IMR-90 (cell line): Measurements from ENCODE around the gene MAGEB17. TPM values are rescaled to one million over a fixed set of nuclear protein-coding genes. Genes with fewer than 3 reads are reported as not detected.

Source experiments
- ATAC-seq: fragments of 200-7000 bp; cut with Tn5 transposase; 2 replicates; pipeline ENCODE4 v1.9.1; 2020; ENCODE audit warnings: low read depth, mild to moderate bottlenecking, moderate library complexity
- BruUV-seq: library from RNA; stranded (reverse); fragments of 400-500 nt; replicated peaks from 2 replicates; lab custom pipeline; 2021; lab: Mats Ljungman, UMichigan
- CTCF ChIA-PET: fragments of 300-600 bp; formaldehyde crosslinking; extraction: SDS; loops from one replicate; lab custom pipeline; 2021; ENCODE audit warnings: antibody characterized with exemption; lab: Yijun Ruan, JAX
- POLR2A ChIA-PET: fragments of 300-600 bp; sonication (Branson Sonifier 250); formaldehyde crosslinking; loops from one replicate; lab custom pipeline; 2022; ENCODE audit warnings: antibody characterized with exemption; ENCODE audit not compliant: unreplicated experiment; lab: Charles Lee
- DNase-seq: peaks from one replicate; pipeline ENCODE4 v3.0.0; 2013
- H2AFZ ChIP-seq: replicated peaks from 2 replicates; pipeline ENCODE3; 2013; ENCODE audit warnings: low read length, mild to moderate bottlenecking; ENCODE audit not compliant: poor library complexity
- H2AK5ac ChIP-seq: 2 replicates; pipeline ENCODE4 v1.6.1; 2013; ENCODE audit warnings: low read depth, low read length, inconsistent platforms
- H2AK9ac ChIP-seq: replicated peaks from 2 replicates; pipeline ENCODE3; 2013; ENCODE audit warnings: mild to moderate bottlenecking, low read depth, low read length, moderate library complexity; ENCODE audit not compliant: poor library complexity
- H2BK120ac ChIP-seq: 2 replicates; pipeline ENCODE4 v1.6.1; 2013; ENCODE audit warnings: low read depth, low read length, inconsistent platforms
- H2BK15ac ChIP-seq: 3 replicates; pipeline ENCODE4 v1.6.1; 2013; ENCODE audit warnings: low read depth, low read length, inconsistent platforms
- H2BK20ac ChIP-seq: 2 replicates; pipeline ENCODE4 v1.6.1; 2013; ENCODE audit warnings: low read depth, mild to moderate bottlenecking, inconsistent platforms, low read length, moderate library complexity
- H2BK5ac ChIP-seq: 2 replicates; pipeline ENCODE4 v1.6.1; 2013; ENCODE audit warnings: mild to moderate bottlenecking, low read depth, low read length, inconsistent platforms; ENCODE audit not compliant: poor library complexity, severe bottlenecking
- H3K14ac ChIP-seq: replicated peaks from 2 replicates; pipeline ENCODE4 v1.6.1; 2013; ENCODE audit warnings: low read depth, low read length, inconsistent platforms
- H3K18ac ChIP-seq: 2 replicates; pipeline ENCODE4 v1.6.1; 2013; ENCODE audit warnings: low read depth, low read length, control low read depth
- H3K23ac ChIP-seq: 2 replicates; pipeline ENCODE4 v1.6.1; 2013; ENCODE audit warnings: low read depth, low read length, inconsistent platforms
- H3K27ac ChIP-seq: 2 replicates; pipeline ENCODE4 v1.5.1; 2013; ENCODE audit warnings: mild to moderate bottlenecking, control low read depth, low read length; ENCODE audit not compliant: insufficient read depth
- H3K27me3 ChIP-seq: 2 replicates; pipeline ENCODE4 v1.6.1; 2013; ENCODE audit warnings: low read length; ENCODE audit not compliant: control insufficient read depth, insufficient read depth
- H3K36me3 ChIP-seq: 2 replicates; pipeline ENCODE4 v1.6.1; 2013; ENCODE audit warnings: low read length, mixed read lengths; ENCODE audit not compliant: control insufficient read depth, insufficient read depth
- H3K4ac ChIP-seq: 2 replicates; pipeline ENCODE4 v1.6.1; 2013; ENCODE audit warnings: low read depth, low read length, inconsistent platforms
- H3K4me1 ChIP-seq: 2 replicates; pipeline ENCODE4 v1.6.1; 2013; ENCODE audit warnings: low read length, mixed read lengths; ENCODE audit not compliant: control insufficient read depth, insufficient read depth
- H3K4me2 ChIP-seq: 2 replicates; pipeline ENCODE4 v1.6.1; 2013; ENCODE audit warnings: low read depth, mild to moderate bottlenecking, control low read depth, low read length, moderate library complexity
- H3K4me3 ChIP-seq: 2 replicates; pipeline ENCODE4 v1.5.1; 2013; ENCODE audit warnings: low read depth, mild to moderate bottlenecking, control low read depth, low read length, moderate library complexity; ENCODE audit not compliant: insufficient read depth
- H3K56ac ChIP-seq: 2 replicates; pipeline ENCODE4 v1.6.1; 2013; ENCODE audit warnings: low read length, inconsistent platforms; ENCODE audit not compliant: insufficient read depth; ENCODE audit errors: extremely low read depth
- H3K79me1 ChIP-seq, 2 experiments: 2 replicates each; pipeline ENCODE4 v1.6.1; 2013; ENCODE audit warnings: low read length in 2 of 2, inconsistent platforms in 1 of 2, low read depth in 1 of 2
- H3K9ac ChIP-seq: 2 replicates; pipeline ENCODE4 v1.6.1; 2013; ENCODE audit warnings: low read depth, low read length, control low read depth
- H3K9me1 ChIP-seq: 2 replicates; pipeline ENCODE4 v1.6.1; 2013; ENCODE audit warnings: low read length, inconsistent platforms; ENCODE audit not compliant: insufficient read depth
- H3K9me3 ChIP-seq: 2 replicates; pipeline ENCODE4 v1.6.1; 2013; ENCODE audit warnings: low read length; ENCODE audit not compliant: control insufficient read depth, insufficient read depth
- H4K20me1 ChIP-seq: 2 replicates; pipeline ENCODE4 v1.6.1; 2013; ENCODE audit warnings: low read length, inconsistent platforms; ENCODE audit not compliant: insufficient read depth
- H4K5ac ChIP-seq: 2 replicates; pipeline ENCODE4 v1.6.1; 2013; ENCODE audit warnings: mild to moderate bottlenecking, low read depth, low read length, control low read depth
- H4K8ac ChIP-seq, 2 experiments: 2 replicates each; pipeline ENCODE4 v1.6.1; 2013; ENCODE audit warnings: low read depth in 2 of 2, low read length in 2 of 2, control low read depth in 1 of 2, inconsistent platforms in 1 of 2
- H4K91ac ChIP-seq: 2 replicates; pipeline ENCODE4 v1.6.1; 2013; ENCODE audit warnings: low read depth, low read length, inconsistent platforms; ENCODE audit not compliant: insufficient read depth
- BHLHE40 ChIP-seq: fragments of 150-350 bp; IDR thresholded peaks from 2 replicates; pipeline ENCODE4 v1.6.1; 2016; ENCODE audit warnings: mild to moderate bottlenecking, low read depth, low read length
- CEBPB ChIP-seq: IDR thresholded peaks from 2 replicates; pipeline ENCODE4 v1.6.1; 2012; ENCODE audit warnings: low read depth, low read length, improper control_type of control experiment
- CHD1 ChIP-seq: IDR thresholded peaks from 2 replicates; pipeline ENCODE4 v1.6.1; 2012; ENCODE audit warnings: low read depth, low read length, improper control_type of control experiment
- CTCF ChIP-seq: conservative IDR thresholded peaks from 2 replicates; pipeline ENCODE4 v1.5.1; 2012; ENCODE audit warnings: mild to moderate bottlenecking, low read depth, low read length, improper control_type of control experiment
- ELK1 ChIP-seq: fragments of 150-350 bp; IDR thresholded peaks from 2 replicates; pipeline ENCODE4 v1.6.1; 2016; ENCODE audit warnings: low read depth, mild to moderate bottlenecking, low read length, moderate library complexity, borderline replicate concordance
- FOS ChIP-seq: fragments of 150-350 bp; IDR thresholded peaks from 2 replicates; pipeline ENCODE4 v1.6.1; 2016; ENCODE audit warnings: low read depth, low read length
- MAFK ChIP-seq: IDR thresholded peaks from 2 replicates; pipeline ENCODE4 v1.6.1; 2012; ENCODE audit warnings: low read depth, low read length, improper control_type of control experiment
- MAZ ChIP-seq: IDR thresholded peaks from 2 replicates; pipeline ENCODE4 v1.6.1; 2012; ENCODE audit warnings: low read depth, mild to moderate bottlenecking, low read length, improper control_type of control experiment, moderate library complexity, borderline replicate concordance
- MXI1 ChIP-seq: IDR thresholded peaks from 2 replicates; pipeline ENCODE4 v1.6.1; 2012; ENCODE audit warnings: low read depth, mild to moderate bottlenecking, low read length, moderate library complexity, borderline replicate concordance
- NFE2L2 ChIP-seq: fragments of 150-350 bp; IDR thresholded peaks from 2 replicates; pipeline ENCODE4 v1.6.1; 2016; ENCODE audit warnings: low read depth, mild to moderate bottlenecking, low read length
- POLR2A ChIP-seq: IDR thresholded peaks from 2 replicates; pipeline ENCODE4 v1.6.1; 2012; ENCODE audit warnings: mild to moderate bottlenecking, low read depth, low read length
- RAD21 ChIP-seq: IDR thresholded peaks from 2 replicates; pipeline ENCODE4 v1.6.1; 2012; ENCODE audit warnings: low read length, improper control_type of control experiment
- RCOR1 ChIP-seq: IDR thresholded peaks from 2 replicates; pipeline ENCODE4 v1.6.1; 2012; ENCODE audit warnings: mild to moderate bottlenecking, low read length, improper control_type of control experiment; ENCODE audit not compliant: insufficient replicate concordance
- RFX5 ChIP-seq: IDR thresholded peaks from 2 replicates; pipeline ENCODE4 v1.8.0; 2012; ENCODE audit warnings: low read depth, mild to moderate bottlenecking, low read length, moderate library complexity
- SMC3 ChIP-seq: fragments of 150-350 bp; IDR thresholded peaks from 2 replicates; pipeline ENCODE4 v1.6.1; 2016; ENCODE audit warnings: low read depth, mild to moderate bottlenecking, antibody characterized with exemption, low read length, moderate library complexity
- USF2 ChIP-seq: fragments of 150-350 bp; IDR thresholded peaks from 2 replicates; pipeline ENCODE4 v1.6.1; 2017; ENCODE audit warnings: mild to moderate bottlenecking, antibody characterized with exemption, low read length, low read depth
- WGBS, 2 experiments: methylation state at CpG; one replicate each; pipeline versions ENCODE4 v1.1.5 to v1.1.7; 2013; ENCODE audit warnings: missing lambda C conversion rate in 2 of 2; ENCODE audit not compliant: insufficient read length in 1 of 2; ENCODE audit errors: extremely low coverage in 2 of 2; 5-methylcytosine and 5-hydroxymethylcytosine counted together
- dilution Hi-C: fragments of 300-500 bp; cut with HindIII; formaldehyde crosslinking; loops from one replicate; pipeline ENCODE4 v1.14.3; 2018; ENCODE audit warnings: low sequenced_read_pairs; ENCODE audit not compliant: unreplicated experiment
- in situ Hi-C: fragments of 300-500 bp; cut with MboI; formaldehyde crosslinking; loops from 3 replicates; pipeline ENCODE4 v1.14.3; 2019; ENCODE audit warnings: low sequenced_read_pairs, inconsistent platforms, mixed read lengths
- intact Hi-C: fragments of 100-400 bp; cut with micrococcal nuclease; formaldehyde crosslinking; loops from 2 replicates; pipeline ENCODE4 v1.10.0; 2022
- polyA plus RNA-seq, 3 experiments: library from polyadenylated mRNA; depleted of rRNA; stranded (reverse); fragments of >200 nt; gene quantifications; 2 replicates each; pipeline ENCODE4 v1.2.3, GENCODE V29; 2012; ENCODE audit warnings: low replicate concordance in 1 of 3
- total RNA-seq: library from RNA; depleted of rRNA; stranded (reverse); fragments of >200 nt; gene quantifications from 2 replicates; pipeline ENCODE4 v1.2.3, GENCODE V29; 2012

Gene MAGEB17
- total and polyA plus RNA-seq, 2 of the 4 experiments (the other 2 are of a cell fraction): under 0.01 to 0.34 TPM

GRCh38 chrX:16215660-16216059 is 48.4 kb downstream of the MAGEB17 start:
- in situ Hi-C loops (no loop called here), dilution Hi-C loops (no loop called here), intact Hi-C loops (loop anchor here (10.0 kb wide), 1 partner anchor 531 kb away; no protein-coding TSS in a partner anchor)
- Histone ChIP-seq H3K9me1 (no peaks in the 10 kb centered on the region), H4K91ac (no peak overlapping the region), H3K23ac (no peak overlapping the region), H3K27ac (no peak overlapping the region), H2BK5ac (no peak overlapping the region), H3K18ac (no peak overlapping the region), H4K5ac (no peak overlapping the region), H3K9ac (no peak overlapping the region), H3K14ac (no peak overlapping the region), H3K4me3 (no peak overlapping the region), H3K4me1 (no peaks in the 10 kb centered on the region), H3K79me1 (no peaks in the 10 kb centered on the region), H2BK15ac (no peak overlapping the region), H3K36me3 (no peaks in the 10 kb centered on the region), H2BK120ac (no peak overlapping the region), H2AK5ac (no peak overlapping the region), H3K4me2 (no peak overlapping the region), H2BK20ac (no peak overlapping the region), H4K8ac (no peak overlapping the region), H3K4ac (no peak overlapping the region), H3K27me3 (no peaks in the 10 kb centered on the region), H2AK9ac (no peak overlapping the region), H3K9me3 (no peaks in the 10 kb centered on the region), H2AFZ (no peak overlapping the region), H4K20me1 (no peaks in the 10 kb centered on the region), H3K56ac (no peak overlapping the region)
- no TSS peak for BruUV-seq
- POLR2A ChIA-PET: no interaction called here
- DNase-seq: no peak
- TF ChIP-seq BHLHE40 (no peak), RAD21 (no peak), FOS (no peak), CHD1 (no peak), SMC3 (no peak), POLR2A (no peak), ELK1 (no peak), RCOR1 (no peak), USF2 (no peak), MAZ (no peak), CTCF (no peak), CEBPB (no peak), MXI1 (no peak), MAFK (no peak), RFX5 (no peak), NFE2L2 (no peak)
- CTCF ChIA-PET: no interaction called here
- no peak for ATAC-seq
- WGBS, 2 experiments: no CpG with 5 or more reads among the region's 1 CpG
